ENCODE results near the gene SLC20A1. TPM values are rescaled to one million over a fixed set of nuclear protein-coding genes. Genes with fewer than 3 reads are reported as not detected.

The SLC20A1 gene
- total RNA-seq, 4 donors from 2014 or later = 9.5 to 25.4 (median 20.5) TPM

- Histone ChIP-seq H3K27ac (no peak overlapping the region), H3K4me1 (peaks cover 0 to 18% (median 6%) of the 10 kb centered on the region in 3 donors), H3K27me3 (peaks cover 3% of the 10 kb centered on the region), H3K36me3 (no peaks in the 10 kb centered on the region), H3K9me3 (no peaks in the 10 kb centered on the region), H3K4me3 (no peak overlapping the region)
- WGBS, 2 donors (ENCODE audit: low coverage in 1 of 2) = 71 to 75% methylated on average over 8 of the region's 8 CpGs
- TF ChIP-seq POLR2A (IDR thresholded peaks at IDR 0.05) (no peak), POLR2AphosphoS5 (IDR thresholded peaks at IDR 0.05) (no peak), EP300 (IDR thresholded peaks at IDR 0.05) (no peak)
- TF ChIP-seq, protein P1, sequence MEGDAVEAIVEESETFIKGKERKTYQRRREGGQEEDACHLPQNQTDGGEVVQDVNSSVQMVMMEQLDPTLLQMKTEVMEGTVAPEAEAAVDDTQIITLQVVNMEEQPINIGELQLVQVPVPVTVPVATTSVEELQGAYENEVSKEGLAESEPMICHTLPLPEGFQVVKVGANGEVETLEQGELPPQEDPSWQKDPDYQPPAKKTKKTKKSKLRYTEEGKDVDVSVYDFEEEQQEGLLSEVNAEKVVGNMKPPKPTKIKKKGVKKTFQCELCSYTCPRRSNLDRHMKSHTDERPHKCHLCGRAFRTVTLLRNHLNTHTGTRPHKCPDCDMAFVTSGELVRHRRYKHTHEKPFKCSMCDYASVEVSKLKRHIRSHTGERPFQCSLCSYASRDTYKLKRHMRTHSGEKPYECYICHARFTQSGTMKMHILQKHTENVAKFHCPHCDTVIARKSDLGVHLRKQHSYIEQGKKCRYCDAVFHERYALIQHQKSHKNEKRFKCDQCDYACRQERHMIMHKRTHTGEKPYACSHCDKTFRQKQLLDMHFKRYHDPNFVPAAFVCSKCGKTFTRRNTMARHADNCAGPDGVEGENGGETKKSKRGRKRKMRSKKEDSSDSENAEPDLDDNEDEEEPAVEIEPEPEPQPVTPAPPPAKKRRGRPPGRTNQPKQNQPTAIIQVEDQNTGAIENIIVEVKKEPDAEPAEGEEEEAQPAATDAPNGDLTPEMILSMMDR (IDR thresholded peaks at IDR 0.05) = no peak
- no peak for ATAC-seq
Observed at GRCh38 chr2:112629823-112630222, 15.9 kb upstream of the SLC20A1 start.

- ATAC-seq = no peak
- TF ChIP-seq POLR2AphosphoS5 (IDR thresholded peaks at IDR 0.05) (no peak), EP300 (IDR thresholded peaks at IDR 0.05) (no peak), POLR2A (IDR thresholded peaks at IDR 0.05) (no peak)
- TF ChIP-seq, protein P1 (IDR thresholded peaks at IDR 0.05) = no peak
- peaks cover 3% of the 10 kb centered on the region for H3K27me3 ChIP-seq
- peaks cover 0 to 18% (median 6%) of the 10 kb centered on the region in 3 donors for H3K4me1 ChIP-seq
- no peaks in the 10 kb centered on the region for H3K9me3 ChIP-seq
- no peak overlapping the region for H3K4me3 ChIP-seq
- H3K36me3 ChIP-seq = no peaks in the 10 kb centered on the region
- WGBS, 2 donors (ENCODE audit: low coverage in 1 of 2) = 63 to 65% methylated on average over 3 to 4 of the region's 4 CpGs
- H3K27ac ChIP-seq = no peak overlapping the region
Observed at GRCh38 chr2:112630268-112630667, 15.5 kb upstream of the SLC20A1 start.

DNA sequence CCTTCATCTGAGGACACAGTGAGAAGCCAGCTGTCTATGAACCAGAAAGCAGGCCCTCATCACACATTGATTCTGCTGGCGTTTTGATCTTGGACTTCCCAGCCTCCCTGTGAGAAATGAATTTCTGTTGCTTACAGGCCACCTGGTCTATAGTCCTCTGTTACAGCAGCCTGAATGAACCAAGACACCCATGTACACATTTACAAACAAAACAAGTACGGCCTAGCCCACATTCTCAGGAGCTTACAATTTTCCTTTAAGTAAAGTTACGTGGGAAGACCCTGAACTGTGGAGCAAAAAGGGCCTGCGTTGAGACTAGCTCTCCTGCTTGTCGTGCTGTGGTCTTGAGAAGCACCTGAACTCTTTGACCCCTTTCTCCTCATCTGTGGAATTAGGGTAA lies 12.0 kb upstream of the SLC20A1 start:
- TF ChIP-seq POLR2A (IDR thresholded peaks at IDR 0.05) (no peak), EP300 (IDR thresholded peaks at IDR 0.05) (no peak), POLR2AphosphoS5 (IDR thresholded peaks at IDR 0.05) (no peak)
- TF ChIP-seq, protein P1 (IDR thresholded peaks at IDR 0.05) = no peak
- 100% methylated on average over 5 of the region's 5 CpGs; no CpG with 5 or more reads in 1 of the 2 donors for WGBS, 2 donors (ENCODE audit: low coverage in 1 of 2)

GRCh38 chr2:112634153-112634873 lies 11.4 kb upstream of the SLC20A1 start:
- no peaks in the 10 kb centered on the region for H3K4me1 ChIP-seq
- no peak overlapping the region for H3K4me3 ChIP-seq
- peaks cover under 1% of the 10 kb centered on the region for H3K27me3 ChIP-seq
- H3K27ac ChIP-seq = no peak overlapping the region
- 80 to 81% methylated on average over 8 to 11 of the region's 16 CpGs for WGBS, 2 donors (ENCODE audit: low coverage in 1 of 2)
- no peak for TF ChIP-seq POLR2AphosphoS5 (IDR thresholded peaks at IDR 0.05)
- no peak for TF ChIP-seq EP300 (IDR thresholded peaks at IDR 0.05)
- TF ChIP-seq POLR2A (IDR thresholded peaks at IDR 0.05) = no peak
- TF ChIP-seq, protein P1 (IDR thresholded peaks at IDR 0.05) = no peak
- no peaks in the 10 kb centered on the region for H3K36me3 ChIP-seq
- H3K9me3 ChIP-seq = no peaks in the 10 kb centered on the region
- no peak for ATAC-seq

More for the DNA sequence above, 12.0 kb upstream of the SLC20A1 start:
- H3K4me1 ChIP-seq = no peaks in the 10 kb centered on the region
- no peak overlapping the region for H3K4me3 ChIP-seq
- H3K9me3 ChIP-seq = no peaks in the 10 kb centered on the region
- no peak for ATAC-seq
- H3K36me3 ChIP-seq = no peaks in the 10 kb centered on the region
- peaks cover 3% of the 10 kb centered on the region for H3K27me3 ChIP-seq
- H3K27ac ChIP-seq = no peak overlapping the region

DNA sequence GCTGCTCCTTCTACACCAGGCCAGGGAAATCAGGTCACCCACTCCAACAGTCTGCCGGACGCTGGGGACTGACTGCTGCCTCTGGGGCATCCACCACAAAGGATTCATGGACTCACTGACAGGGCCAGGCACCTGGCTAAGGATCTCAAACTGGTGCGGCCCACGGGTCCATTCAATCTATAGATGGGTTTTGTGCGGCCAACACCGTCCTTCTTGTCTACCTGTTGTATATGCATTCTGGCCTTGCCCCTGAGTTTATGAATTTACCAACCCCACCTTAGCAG lies 10.9 kb upstream of the SLC20A1 start:
- no peak for ATAC-seq
- Histone ChIP-seq H3K9me3 (no peaks in the 10 kb centered on the region), H3K27me3 (no peaks in the 10 kb centered on the region), H3K27ac (no peak overlapping the region), H3K36me3 (no peaks in the 10 kb centered on the region), H3K4me3 (no peak overlapping the region), H3K4me1 (no peaks in the 10 kb centered on the region)
- TF ChIP-seq POLR2A (IDR thresholded peaks at IDR 0.05) (no peak), POLR2AphosphoS5 (IDR thresholded peaks at IDR 0.05) (no peak), EP300 (IDR thresholded peaks at IDR 0.05) (no peak)
- TF ChIP-seq, protein P1 (IDR thresholded peaks at IDR 0.05) = no peak
- WGBS, 2 donors (ENCODE audit: low coverage in 1 of 2) = 100% methylated on average over 2 of the region's 6 CpGs; no CpG with 5 or more reads in 1 of the 2 donors

Data from gastroesophageal sphincter (tissue), 4 donors.